HG03565 (cell line): ENCODE measurements around the gene GSKIP.

Experiments
- ATAC-seq: cut with Tn5 transposase; IDR thresholded peaks from one replicate; pipeline ENCODE4 v1.9.1; 2021; ENCODE audit warnings: mild to moderate bottlenecking, moderate library complexity; ENCODE audit not compliant: unreplicated experiment

The GSKIP gene

DNA sequence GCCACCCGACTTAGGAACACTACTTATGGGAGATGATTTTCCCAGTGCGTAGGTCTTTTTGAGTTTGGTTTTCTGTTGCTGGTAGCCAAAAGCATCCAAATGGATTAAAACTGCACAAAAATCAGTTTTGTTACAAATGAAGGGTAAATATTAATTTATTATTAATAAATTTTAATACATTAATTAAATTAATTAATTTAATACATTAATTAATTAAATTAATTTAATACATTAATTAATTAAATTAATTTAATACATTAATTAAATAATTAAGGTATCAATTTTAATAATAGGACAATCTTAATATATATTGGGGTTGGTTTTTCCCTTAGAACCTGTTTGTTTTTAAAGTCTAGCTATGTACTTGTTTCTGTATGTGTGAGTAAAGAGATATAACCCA is 52.2 kb downstream of the GSKIP start:
- ATAC-seq = no peak

DNA sequence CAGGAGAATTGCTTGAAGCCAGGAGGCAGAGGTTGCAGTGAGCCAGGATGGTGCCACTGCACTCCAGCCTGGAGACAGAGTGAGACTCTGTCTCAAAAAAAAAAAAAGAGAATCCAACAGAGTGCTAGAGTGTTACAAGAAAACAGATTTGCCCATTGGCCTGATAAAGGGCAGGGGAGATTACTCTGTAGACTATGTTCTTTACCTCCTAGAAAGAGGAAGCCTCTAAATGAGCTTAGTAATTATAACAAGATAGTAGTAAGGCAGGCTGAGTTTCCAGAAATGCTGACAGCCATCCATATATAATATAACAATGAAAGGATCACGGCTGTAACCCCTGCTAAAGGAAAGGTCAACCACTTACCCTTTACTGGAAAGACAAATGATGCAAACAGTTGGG is 53.0 kb downstream of the GSKIP start:
- no peak for ATAC-seq

DNA sequence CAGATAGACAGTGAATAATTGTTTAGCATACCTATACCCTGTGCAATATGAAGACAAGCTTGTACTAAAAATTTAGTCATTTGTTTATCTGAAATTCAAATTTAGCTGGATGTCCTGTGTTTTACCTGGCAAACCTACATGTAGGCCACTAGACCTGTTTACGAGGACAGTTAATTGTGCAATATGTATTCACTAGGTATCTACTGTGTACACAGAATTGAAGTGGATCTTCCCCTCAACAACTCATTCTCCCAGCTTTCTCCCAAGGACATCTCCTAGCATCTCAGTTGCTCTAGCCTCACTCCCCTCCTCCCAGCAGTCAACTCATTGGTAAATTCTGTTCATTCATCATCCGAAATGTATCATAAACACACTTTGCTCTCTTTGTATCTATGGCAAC is 53.9 kb downstream of the GSKIP start:
- ATAC-seq = no peak

DNA sequence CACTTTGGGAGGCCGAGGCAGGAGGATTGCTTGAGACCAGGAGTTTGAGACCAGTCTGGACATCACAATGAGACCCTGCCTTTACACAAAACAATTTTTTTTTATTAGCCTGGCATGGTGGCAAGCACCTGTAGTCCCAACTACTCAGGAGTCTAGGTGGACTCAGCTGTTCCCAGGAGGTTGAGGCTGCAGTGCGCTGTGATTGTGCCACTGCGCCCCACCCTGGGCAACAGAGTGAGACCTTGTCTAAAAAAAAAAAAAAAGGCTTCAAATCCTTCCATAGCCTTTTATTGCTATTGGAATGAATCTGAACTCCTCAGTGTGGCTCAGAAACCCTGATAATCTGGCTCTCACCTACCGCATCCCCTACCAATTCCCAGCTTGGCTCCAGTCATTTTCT is 54.7 kb downstream of the GSKIP start:
- no peak for ATAC-seq

DNA sequence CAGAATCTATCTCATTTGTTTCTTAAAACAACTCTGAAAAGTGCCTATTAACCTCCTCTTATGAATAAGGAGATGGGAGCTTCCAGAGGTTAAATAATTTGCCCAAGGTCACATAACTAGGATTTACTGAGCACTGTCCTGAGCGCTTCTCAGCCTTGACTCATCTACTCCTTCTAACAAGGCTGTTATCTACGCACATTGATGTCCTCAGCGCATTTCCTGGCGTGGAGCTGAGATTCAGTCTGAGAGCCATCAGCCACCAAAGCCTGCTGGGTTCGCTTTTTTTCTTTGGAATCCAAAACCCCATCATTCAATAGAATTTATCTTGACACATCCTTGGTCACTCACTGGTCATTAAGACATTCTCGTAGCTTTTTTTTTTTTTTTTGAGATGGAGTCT is 57.9 kb downstream of the GSKIP start:
- ATAC-seq = no peak

DNA sequence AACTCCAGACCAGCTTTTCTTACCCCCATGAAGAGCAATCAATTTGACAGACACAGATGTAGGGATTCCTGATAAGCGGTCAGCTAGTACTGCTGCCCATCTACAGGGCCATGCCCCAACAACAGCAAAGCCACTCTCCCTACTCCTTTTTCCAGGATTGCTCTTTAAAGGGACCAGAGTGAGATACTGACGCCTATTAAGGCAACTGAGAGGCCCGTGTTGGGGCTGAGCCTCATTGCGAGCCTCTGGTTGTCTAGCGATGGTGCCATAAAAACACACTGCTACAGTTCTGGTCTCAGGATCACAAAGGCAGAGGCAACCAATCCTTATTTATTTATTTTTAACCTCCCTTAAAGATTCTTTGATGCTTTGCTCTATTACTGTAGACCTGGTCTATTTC is 59.7 kb downstream of the GSKIP start:
- ATAC-seq = no peak

DNA sequence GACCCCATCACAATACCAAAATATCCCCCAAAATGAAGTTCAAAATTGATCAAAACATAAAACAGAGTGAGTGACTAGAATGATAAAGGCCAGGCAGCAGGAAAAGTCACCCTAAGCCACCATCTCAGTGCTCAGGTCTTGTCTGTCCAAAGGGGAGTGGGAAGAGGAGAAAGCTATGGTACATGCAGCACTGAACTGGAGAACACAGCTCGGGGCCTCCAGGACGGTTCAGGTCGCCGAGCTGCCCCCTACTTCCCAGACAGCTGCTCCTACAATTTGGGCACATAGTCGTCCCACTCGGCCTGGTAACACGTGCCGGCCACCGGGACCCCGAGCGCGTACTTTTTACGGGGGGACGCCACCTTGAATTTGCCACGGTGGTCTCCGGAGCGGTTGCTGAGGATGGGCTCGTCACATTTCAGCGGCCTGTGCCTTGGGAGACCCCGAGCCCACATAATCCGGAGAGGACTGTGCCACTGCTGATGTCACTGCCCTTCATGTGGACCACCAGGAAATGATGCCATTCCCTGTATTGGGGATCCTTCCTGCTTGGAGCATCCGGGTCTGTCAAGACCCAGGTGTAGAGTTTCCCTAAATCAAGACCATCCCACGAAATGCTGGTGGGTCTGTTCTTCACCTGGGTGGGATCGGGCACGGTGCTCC is 60.3 kb downstream of the GSKIP start:
- ATAC-seq = peak; percentile 8

DNA sequence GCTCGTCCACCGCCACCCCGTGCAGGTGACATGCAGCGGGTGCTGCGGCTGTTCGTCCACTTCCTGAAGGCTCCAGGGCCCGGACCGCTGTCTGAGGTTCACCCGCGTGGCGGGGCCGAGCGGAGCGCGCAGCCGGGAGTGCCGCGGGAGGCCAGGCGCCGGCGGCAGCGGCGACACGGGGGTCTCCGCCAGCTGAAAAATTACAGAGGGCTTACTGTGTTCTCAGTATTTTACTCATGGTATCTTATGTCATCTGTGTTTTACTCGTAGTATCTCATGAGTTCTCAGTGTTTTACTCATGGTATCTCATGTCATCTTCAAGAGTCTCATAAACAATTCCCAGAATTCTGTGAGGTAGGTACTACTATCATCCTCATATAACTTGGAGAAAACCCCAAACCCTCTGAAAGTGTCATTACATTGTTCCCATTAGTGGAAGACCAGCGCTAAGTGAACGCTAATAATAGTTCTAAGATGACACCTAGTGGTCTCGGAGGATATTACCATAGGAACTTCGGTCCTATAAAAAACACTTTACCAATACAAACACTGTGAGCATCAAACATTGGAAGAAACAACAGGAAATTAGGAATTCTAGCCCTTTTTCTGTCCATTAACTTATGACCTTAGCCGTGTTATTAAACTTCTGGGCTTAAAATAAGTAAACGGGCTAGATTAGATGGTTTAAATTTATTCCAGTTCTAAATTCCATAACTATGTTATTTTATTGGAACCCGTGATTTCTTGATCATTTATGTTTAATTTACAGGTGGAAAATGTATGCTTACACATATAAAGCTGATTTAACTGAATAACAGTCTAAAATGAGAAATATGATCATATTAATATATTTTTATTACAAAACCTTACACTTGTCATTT is 61.0 kb downstream of the GSKIP start:
- peak; percentile 79 for ATAC-seq

DNA sequence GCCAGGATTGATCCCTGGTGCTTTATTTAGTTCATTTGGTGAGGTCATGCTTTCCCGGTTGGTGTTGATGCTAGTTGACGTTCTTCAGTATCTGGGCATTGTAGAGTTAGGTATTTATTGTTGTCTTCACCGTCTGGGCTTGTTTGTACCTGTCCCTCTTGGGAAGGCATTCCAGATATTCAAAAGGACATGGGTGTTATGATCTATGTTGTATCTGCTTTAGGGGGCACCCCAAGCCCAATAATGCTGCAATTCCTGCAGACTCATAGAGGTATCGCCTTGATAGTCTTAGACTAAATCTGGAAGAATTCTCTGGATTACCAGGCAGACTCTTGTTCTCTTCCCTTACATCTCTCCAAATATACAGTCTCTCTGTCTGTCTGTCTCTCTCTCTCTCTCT is 70.7 kb downstream of the GSKIP start:
- no peak for ATAC-seq
